Measurements from ENCODE around the gene DPP7.

- no peak for TF ChIP-seq CTCF (IDR thresholded peaks at IDR 0.05)
- TF ChIP-seq POLR2A (IDR thresholded peaks at IDR 0.05) = no peak
Measured at GRCh38 chr9:137138722-137139467, 24.4 kb upstream of the DPP7 start, which contains the start of gene GRIN1.

All from lower leg skin (tissue), 3 donors.